NCI-H146 (cell line): Measurements from ENCODE around the gene CCDC197.

Source experiments
- DNase-seq: peaks from one replicate; lab custom pipeline; 2025; lab: John Stamatoyannopoulos, UW

CCDC197 gene

DNA sequence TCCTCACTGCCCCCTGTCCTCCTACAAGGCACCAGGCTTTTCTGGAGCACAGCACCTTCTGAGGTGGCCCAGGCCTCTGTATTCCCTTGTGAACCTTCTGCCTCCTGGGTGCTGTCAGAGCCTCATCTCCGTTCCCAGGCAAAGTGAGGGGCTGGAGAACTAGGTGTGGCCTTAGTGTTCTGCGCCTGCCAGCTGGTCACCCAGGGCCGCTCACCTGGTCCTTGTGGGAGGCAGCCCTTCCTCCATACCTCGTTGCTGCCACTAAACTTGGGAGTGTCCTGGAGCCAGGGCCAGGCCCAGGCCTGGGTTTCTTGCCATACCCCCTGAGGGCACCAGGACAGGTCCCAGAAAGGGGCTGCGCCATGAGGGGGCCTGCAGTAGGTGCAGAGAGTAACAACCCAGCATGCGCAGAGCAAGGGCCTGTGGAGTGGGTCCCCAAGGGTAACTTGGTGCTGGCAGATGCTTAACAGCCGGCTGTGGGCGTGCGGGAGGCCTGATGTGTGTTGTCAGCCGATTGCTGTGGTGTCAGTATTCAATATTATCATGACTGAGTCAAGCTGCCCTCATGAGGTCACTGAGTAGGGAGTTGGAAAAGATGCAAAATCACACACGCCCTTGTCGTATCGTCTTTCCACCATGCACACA, 46.1 kb downstream of the CCDC197 start:
- DNase-seq = no peak

DNA sequence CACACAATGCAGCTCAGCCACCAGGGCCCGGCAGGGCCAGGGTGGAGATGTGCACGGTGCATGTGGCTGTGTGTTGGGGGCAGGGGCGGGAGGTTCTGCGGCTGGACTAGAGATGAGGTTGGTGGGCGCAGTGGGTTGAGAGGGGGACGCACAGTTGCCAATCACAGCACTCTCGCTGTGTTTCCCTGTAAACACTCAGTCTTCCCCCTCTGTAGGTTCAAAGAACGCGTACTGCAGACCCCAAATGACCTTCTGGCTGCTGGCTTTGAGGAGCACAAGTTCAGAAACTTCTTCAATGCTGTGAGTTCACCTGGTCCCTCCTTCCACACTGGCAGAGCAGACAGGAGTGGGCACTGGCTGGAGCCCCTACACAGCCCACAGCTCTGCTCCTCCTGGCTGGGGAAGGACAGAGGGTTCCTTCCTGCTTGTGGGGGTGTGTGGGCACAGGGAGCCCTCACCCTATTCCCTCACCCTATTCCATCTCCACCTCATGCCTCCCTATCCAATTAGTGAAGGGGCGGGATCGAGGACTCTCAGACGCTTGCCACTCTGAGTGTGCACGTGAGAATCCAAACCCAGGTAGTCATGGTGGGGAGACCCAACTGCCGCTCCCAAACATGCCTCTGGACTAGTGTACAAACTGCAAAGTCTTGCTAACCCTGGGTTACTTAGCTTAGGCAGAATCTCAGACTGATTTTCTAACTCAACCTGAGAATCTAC, 46.8 kb downstream of the CCDC197 start:
- DNase-seq = no peak

DNA sequence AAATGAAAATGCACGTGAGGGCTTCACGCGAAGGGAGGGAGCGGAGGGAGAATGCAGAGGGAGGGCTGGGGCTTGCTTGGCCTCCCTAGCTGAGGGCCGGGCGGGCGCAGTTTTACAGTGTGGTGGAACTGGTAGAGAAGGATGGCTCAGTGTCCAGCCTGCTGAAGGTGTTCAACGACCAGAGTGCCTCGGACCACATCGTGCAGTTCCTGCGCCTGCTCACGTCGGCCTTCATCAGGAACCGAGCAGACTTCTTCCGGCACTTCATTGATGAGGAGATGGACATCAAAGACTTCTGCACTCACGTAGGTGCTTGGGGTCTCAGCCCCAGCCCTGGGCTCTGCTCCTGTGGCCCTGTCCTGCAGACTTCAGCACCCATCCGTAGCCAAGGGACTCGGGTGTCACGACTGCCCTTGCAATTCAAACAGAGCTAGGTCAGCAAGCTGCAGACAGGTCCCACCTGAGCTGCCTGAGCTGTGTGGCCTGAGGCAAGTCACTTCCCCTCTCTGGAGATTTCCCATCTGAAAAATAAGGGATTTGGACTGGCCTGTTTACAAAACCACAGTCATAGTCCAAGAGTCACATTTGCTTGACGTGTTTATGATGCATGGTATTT, 47.5 kb downstream of the CCDC197 start:
- DNase-seq = no peak

DNA sequence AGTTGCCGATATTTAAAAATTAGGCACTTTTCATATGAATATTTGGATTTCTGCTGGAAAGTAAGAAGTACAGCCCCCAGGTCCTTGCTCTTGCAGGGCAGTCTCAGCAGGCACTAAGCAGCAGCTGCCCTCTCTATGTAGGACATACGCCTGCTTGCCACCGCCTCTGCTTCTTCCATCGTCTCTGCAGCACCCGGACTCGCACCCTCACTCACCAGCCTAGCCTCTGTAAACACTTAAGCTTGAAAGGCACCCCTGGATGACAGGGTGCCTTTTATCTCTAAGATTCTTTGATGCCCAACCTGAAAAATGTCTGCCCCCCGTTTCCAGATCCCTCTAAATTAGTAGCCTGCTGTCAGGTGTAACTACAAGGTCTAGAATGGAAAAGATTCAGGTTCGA, 48.0 kb downstream of the CCDC197 start:
- no peak for DNase-seq

DNA sequence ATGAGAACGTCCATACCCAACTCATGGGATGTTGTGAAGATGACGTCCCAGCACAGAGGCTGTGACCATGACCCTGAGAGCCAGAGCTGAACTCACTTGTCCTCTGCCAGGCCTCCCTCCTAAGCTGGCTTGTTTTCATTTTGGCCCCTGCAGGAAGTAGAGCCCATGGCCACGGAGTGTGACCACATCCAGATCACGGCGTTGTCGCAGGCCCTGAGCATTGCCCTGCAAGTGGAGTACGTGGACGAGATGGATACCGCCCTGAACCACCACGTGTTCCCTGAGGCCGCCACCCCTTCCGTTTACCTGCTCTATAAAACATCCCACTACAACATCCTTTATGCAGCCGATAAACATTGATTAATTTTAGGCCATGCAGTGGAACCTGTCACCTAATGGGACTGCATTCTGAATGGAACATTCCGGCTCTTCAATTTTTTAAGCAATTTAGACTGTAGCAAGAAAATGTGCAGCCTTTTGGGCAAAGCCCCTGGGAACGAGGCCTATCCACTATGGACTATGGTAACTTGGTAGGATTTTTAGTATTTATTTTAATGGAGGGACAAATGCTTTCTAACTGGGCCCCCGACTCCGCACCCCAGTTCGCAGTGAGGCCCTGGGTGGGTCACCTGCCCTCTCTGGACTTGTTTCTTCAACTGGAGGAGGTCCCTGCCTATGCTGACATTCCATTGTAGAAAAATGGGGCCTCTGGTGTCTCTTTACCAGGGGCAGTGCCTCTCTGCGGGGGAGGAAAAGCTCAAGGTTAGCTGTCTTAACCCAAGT, 48.7 kb downstream of the CCDC197 start:
- no peak for DNase-seq

DNA sequence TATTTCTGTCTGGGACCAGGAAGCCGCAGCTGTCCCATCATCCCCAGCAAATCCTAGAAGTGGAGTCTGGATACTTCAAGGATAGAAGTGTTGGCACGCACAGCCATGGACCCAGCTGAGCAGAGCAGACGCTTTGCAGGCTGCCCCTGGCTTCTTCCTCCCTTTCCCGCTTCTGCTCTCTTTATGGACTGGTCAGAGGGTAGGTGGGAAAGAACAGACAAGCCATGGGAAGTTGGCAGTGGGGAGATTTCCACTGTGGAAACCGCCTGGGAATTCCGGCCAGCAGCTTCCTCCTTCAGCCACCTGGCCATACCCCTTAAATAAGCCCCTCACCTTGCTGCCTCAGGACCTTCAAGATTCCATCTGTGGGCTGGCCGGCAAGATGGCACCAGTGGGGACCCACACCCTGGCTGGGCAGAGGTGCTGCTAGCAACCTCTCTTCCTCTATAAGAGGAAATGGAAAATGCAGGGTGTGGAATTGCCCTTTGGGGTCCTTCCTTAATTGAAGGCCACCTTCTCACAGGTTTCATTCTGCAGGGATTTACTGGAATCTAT, 49.7 kb downstream of the CCDC197 start:
- DNase-seq = no peak

DNA sequence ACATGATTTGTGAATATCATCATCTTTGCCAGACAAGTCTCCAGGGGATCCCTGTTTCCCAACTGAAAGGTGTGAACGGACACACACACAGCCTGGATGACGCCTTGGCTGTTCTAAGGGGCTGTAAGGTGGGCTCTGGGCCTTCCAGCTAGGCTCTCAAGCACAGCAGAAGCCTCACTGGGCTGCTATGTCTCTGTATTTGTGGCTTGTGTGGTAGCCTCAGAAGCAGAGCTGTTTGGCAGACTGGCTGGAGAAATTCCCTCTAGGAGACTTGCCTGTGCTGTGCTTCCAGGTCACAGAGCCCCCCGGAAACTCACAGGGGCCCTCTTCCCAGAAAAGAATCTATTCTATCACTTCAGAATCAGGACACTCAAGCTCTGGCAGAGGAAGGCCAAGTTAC, 50.5 kb downstream of the CCDC197 start:
- no peak for DNase-seq

DNA sequence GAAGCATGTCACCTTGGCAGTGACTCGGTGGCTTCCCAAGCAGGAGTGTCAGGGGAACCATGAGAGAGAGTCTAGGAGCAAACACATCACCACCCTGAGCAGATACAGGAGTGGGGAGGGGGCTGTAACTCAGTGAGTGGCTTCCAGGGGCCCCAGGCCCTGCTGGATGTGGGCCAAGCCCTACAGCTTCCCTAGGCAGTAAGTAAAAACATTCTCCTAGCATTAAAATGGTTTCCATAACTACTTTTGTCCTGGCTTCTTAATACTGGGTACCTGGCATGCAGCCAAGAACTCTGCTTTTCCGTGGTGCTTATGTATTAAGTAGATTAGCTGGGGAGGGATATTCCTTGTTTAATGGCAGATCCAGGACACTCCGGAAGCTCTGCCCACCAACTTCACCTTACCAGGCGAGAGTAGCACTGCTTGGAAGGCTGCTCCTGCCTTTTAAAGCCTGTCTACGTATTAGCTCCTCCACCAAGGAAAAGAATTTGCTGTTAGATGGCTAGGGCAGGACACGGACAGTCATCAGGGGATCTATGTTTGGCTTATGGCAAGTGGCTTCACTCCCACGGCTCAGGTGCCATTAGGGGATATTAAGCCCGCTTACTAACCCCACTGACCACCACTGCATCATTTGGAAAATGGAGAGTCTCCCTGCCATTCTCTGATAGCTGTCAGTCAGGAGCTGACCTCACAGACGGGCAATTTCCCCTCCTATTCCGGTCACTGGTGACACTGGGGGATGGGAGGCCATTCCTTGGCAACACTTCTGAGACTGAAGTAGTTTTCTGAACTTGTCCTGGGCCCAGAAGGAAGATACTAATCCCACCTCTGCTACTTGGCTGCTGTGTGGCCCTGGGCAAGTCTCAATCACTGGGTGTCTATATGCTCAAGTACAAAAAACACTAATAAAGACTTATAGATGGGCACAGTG, 51.9 kb downstream of the CCDC197 start:
- peak; percentile 77 for DNase-seq

DNA sequence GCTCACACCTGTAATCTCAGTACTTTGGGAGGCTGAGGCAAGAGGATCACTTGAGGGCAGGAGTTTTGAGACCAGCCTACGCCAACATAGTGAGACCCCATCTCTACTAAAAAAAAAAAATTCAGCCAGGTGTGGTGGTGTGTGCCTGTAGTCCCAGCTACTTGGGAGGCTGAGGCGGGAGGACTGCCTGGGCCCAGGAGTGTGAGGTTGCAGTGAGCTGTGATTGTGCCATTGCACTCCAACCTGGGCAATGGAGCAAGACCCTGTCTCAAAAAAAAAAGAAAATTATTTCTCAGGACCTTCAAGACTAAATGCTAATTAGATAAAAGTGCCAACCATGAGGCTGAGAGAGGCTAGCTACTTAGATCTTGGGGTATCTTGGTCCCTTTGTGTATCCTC, 52.5 kb downstream of the CCDC197 start:
- no peak for DNase-seq

DNA sequence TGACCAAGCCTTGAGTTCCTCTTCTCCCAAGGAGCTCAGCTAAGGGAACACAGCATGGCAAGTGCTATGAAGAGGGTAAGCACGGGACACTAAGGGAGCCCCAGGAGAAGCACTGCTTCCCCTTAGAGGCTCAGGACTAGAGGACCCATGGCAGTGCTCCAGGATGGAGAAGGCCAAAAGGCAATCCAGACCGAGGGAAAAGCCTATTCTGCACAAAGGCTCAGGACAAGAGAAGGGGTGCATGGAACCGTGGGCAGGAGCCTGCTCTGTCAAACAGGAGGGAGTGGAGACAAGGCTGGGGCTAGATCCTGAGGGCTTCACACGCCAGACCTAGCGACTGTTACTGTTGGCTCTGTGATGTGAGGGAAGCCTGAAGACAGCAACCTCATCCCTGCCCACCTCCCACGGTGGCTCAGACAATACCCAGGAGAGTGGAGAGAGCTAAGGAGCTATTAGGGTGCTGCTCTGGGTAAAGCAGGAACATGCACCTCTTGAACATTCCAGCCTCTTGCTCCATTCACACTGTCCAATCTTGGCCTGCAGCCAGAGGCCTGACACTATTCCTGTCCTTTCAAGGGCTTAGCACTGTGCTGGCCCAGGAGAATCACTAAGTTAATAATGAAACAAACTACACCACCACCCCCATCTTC, 53.3 kb downstream of the CCDC197 start:
- no peak for DNase-seq

DNA sequence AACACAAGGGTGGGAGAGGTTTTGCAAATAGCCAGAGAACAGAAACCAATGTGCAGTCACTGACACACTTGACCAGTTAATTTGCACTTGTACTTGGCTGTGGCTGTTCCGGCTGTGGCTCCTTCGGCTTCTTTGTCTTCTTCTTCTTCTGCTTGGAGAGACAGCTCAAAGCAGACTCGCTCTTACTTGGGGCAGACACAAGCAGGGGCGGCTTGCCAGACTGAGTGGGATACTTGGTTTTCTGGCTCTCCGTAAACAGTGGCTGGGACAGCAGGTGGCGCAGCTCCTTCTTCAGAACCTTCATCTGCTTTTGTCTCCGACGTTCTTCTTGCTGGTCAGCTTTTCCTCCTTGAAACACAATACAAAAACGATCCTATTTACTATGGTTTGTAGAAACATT, 54.0 kb downstream of the CCDC197 start:
- DNase-seq = no peak

DNA sequence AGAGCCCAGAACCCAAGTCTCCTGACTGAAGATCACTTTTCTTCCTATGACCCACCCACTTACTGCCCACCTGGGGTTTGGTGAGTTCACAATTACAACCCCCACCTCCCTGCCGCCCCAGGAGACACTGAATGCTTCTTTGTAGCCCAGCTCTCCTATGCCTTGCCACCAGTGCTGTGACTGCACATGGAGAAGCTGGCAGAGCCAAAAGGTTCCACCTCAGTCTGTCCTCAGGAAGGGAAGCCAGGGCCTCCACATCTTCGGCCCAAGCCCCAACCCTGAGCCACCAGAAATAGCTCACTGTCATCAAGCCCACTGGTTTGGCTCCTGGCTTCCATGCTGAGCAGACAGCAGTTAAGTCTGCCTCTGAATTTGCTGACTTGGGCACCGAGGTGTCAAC, 54.7 kb downstream of the CCDC197 start:
- no peak for DNase-seq

DNA sequence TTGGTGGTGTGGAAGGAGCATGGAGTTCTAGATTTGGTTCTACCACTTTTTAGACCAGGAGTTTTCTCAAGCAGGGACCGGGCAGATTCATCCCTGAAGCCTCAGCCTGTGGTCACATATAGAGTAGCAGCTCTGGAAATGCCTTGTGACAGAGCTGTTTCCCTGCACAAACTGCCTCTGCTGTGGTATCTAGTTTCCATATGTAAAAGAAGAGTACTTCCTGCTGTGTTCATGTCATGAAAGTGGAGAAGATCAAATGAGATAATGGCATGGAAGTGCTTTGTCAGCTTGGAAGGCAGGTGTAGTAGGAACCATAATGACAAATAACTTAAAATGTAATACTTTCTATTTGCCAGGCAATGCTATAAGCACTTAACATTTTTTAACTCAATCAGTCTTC, 55.1 kb downstream of the CCDC197 start:
- peak; percentile 32 for DNase-seq

DNA sequence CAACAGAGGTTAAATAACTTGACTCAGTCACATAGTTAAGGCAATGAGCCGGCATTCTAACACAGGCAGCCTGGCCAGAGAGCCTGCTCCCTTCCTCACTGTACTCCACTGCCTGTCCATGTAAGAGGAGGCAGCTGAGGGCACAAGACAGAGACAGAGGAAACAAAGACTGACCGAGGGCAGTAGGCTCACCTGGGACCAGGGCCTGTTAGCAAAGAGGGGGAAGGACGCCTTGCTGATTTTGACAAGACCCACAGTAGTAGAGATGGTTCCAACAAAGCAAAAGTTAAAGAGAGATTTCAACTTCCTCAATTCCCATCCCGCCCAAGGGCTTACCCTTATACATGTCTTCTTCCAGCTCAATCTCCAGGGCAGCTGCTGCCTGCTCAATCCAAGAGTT, 55.6 kb downstream of the CCDC197 start:
- DNase-seq = no peak

DNA sequence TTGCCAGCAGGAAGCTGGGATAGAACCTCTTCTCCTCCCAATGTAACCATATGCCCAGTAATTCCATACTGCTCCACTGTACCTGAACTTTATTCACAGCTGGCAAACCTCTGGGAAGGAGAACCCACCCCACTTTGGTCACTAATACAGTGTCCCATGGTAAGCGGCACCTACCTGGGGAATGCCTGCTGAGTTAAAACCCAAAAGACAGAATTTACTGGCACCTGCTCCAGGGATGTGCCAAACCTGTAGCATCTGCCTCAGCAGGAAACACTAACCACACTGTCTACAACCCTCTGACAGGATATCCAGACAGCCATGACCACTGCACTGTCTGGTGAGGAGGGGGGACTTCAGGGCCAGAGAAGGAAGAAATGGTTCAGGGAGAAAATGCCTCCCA, 57.3 kb downstream of the CCDC197 start:
- DNase-seq = no peak

DNA sequence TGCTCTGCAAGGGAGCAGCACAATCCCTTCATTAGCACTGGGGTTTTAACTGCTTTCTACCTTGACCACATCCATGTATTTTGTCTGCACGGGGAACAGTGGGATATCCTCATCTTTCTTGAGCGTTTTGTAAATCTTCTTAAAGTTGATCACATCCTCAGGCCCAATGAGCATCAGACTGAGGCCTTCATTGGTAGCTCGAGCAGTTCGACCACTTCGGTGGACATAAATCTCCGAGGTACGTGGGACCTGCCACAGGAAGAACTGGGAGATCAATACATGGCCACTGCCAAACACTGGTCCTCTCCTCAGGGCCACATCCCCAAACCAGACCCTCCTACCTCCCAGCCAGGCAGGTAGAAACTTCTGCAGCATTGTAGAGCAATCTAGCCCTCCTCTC, 57.8 kb downstream of the CCDC197 start:
- no peak for DNase-seq

DNA sequence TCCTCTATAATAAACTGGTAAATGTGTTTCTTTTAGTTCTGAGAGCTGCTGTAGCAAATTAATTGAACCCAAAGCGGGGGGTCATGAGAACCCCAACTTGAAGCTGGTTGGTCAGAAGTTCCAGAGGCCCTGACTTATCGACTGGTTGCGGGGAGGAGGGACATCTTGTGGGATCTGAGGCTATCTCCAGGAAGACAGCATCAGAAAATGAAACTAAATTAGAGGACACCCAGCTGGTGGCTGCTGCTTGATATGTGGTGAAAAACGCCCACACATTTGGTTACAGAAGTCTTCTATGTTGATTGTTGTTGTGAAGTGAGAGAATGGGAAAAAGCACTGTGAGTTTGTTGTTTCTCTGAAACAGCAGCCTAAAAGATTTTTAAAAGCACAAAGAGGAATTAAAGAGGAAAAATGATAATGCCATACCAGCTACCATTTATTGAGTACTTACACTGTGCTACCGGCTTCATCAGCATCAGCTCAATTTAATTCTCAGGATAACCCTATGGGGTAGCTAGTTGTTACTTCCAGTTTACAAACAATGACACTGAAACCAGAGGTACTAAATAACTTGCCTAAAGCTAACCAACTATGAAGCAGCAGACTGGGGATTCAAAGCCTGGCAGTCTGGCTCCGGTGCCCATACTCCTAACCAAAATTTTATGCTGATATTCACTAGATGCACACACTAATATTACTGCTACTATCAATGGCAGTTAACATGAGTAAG, 59.6 kb downstream of the CCDC197 start:
- no peak for DNase-seq

DNA sequence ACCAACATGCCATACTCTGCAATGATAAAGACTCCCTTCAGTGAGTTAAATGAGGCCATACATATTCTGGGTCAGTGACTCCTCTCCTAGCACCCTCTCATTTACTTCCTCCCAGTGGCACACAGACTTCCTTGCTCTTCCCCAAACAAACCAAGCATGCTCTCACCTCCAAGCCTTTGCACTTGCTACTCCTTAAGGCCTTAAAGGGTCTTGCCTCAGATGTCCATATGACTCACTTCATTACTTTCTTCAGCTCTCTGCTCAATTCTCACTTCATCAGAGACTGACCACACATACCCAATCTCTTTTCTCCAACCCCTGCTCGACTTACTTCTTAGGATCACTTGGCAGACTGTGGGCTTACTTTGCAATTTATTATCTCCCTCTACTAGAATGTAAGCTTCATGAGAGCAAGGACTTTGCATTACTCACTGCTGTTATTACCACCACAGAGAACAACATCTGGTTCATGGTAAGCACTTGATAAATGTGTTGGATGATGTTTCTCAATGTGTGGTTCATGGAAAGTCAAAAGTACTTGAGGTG, 61.1 kb downstream of the CCDC197 start:
- DNase-seq = no peak
